ENCODE results near the gene CTNNBL1. TPM values are rescaled to one million over a fixed set of nuclear protein-coding genes. Genes with fewer than 3 reads are reported as not detected.
"Not testable (repeated sequence)": the region's sequence is repeated elsewhere in the genome, so short reads cannot be mapped to it uniquely, and the experiment has no call there.

Gene CTNNBL1
- total RNA-seq, 1 experiment from 2014 or later: 55.4 TPM

- peaks cover 90% of the 10 kb centered on the region for H3K79me2 ChIP-seq (ENCODE audit: insufficient read depth, low read length)
- RAD21 ChIA-PET (ENCODE audit: low non-redundant PET in 1 of 2, low total read pairs in 2 of 2, uncharacterized antibody in 2 of 2, unreplicated experiment in 2 of 2); H3K9me3 ChIP-seq (ENCODE audit: control insufficient read depth in 1 of 2, insufficient read depth in 1 of 2, low read depth in 1 of 2, low read length in 2 of 2); H3K9me2 ChIP-seq (ENCODE audit: insufficient read depth); H3K4me1 ChIP-seq (ENCODE audit: control insufficient read depth in 1 of 2, insufficient read depth in 2 of 2, low read length in 2 of 2); POLR2A ChIA-PET; H3K4me3 ChIP-seq (replicated peaks in 1 of 2; ENCODE audit: low read depth in 1 of 2, low read length in 2 of 2); H3K4me2 ChIP-seq (ENCODE audit: low read length); H3K27ac ChIP-seq (ENCODE audit: low read depth, low read length); H4K20me1 ChIP-seq (ENCODE audit: insufficient read depth); intact Hi-C loops (cut with micrococcal nuclease); CTCF ChIA-PET; H2AFZ ChIP-seq (ENCODE audit: low read depth, low read length, poor library complexity, severe bottlenecking); ATAC-seq; DNase-seq (ENCODE audit: low read depth, low spot score); H3K9ac ChIP-seq (ENCODE audit: low read length); BruUV-seq (replicated peaks); H3K36me3 ChIP-seq (ENCODE audit: control insufficient read depth in 1 of 2, insufficient read depth in 2 of 2, low read length in 2 of 2); H3K27me3 ChIP-seq (ENCODE audit: insufficient read depth, low read length): not testable (repeated sequence)
- peak; percentile 43; the same call in 1 of the 2 replicates for TF ChIP-seq CEBPB (IDR thresholded peaks at IDR 0.05; ENCODE audit: low read depth)
Measured at GRCh38 chr20:37701676-37702075, 7.8 kb downstream of the CTNNBL1 start.

- Histone ChIP-seq H3K4me1 (ENCODE audit: control insufficient read depth in 1 of 2, insufficient read depth in 2 of 2, low read length in 2 of 2) (no peaks in the 10 kb centered on the region), H3K9me2 (ENCODE audit: insufficient read depth) (no peaks in the 10 kb centered on the region), H3K79me2 (ENCODE audit: insufficient read depth, low read length) (peaks cover 93% of the 10 kb centered on the region), H2AFZ (ENCODE audit: low read depth, low read length, poor library complexity, severe bottlenecking) (no peak overlapping the region), H3K27ac (ENCODE audit: low read depth, low read length) (no peak overlapping the region), H3K9me3 (ENCODE audit: control insufficient read depth in 1 of 2, insufficient read depth in 1 of 2, low read depth in 1 of 2, low read length in 2 of 2) (peaks cover 0 to 5% of the 10 kb centered on the region in 2 experiments; a peak in 1 of 4 replicates), H3K4me3 (replicated peaks in 1 of 2; ENCODE audit: low read depth in 1 of 2, low read length in 2 of 2) (no peak overlapping the region), H3K27me3 (ENCODE audit: insufficient read depth, low read length) (no peaks in the 10 kb centered on the region), H3K36me3 (ENCODE audit: control insufficient read depth in 1 of 2, insufficient read depth in 2 of 2, low read length in 2 of 2) (peaks cover 0 to 7% of the 10 kb centered on the region in 2 experiments; a peak in 1 of 4 replicates), H4K20me1 (ENCODE audit: insufficient read depth) (0 out of 2 replicates have a peak, but pooled peaks cover 8% of the 10 kb centered on the region), H3K9ac (ENCODE audit: low read length) (no peak overlapping the region), H3K4me2 (ENCODE audit: low read length) (no peak overlapping the region)
- TF ChIP-seq ZNF274 (IDR thresholded peaks at IDR 0.05; ENCODE audit: low read depth, low read length) (no peak), CEBPB (IDR thresholded peaks at IDR 0.05; ENCODE audit: low read depth) (no peak), SIN3A (IDR thresholded peaks at IDR 0.05; ENCODE audit: low read depth) (no peak), MAX (IDR thresholded peaks at IDR 0.05) (no peak), SRF (IDR thresholded peaks at IDR 0.05; ENCODE audit: low read depth) (no peak), ATF3 (IDR thresholded peaks at IDR 0.05) (no peak), FOSL1 (IDR thresholded peaks at IDR 0.05; ENCODE audit: low read depth) (no peak), TCF7L2 (IDR thresholded peaks at IDR 0.05; ENCODE audit: borderline replicate concordance, extremely low read depth, insufficient read depth, insufficient read length) (no peak), REST (IDR thresholded peaks at IDR 0.05; ENCODE audit: low read depth) (no peak), EZH2phosphoT487 (IDR thresholded peaks at IDR 0.05; ENCODE audit: borderline replicate concordance) (no peak), SP1 (IDR thresholded peaks at IDR 0.05; ENCODE audit: low read depth) (no peak), ELF1 (IDR thresholded peaks at IDR 0.05; ENCODE audit: borderline replicate concordance, low read depth) (no peak), EGR1 (IDR thresholded peaks at IDR 0.05; ENCODE audit: low read depth) (no peak)
- ATAC-seq: no peak
- intact Hi-C loops (cut with micrococcal nuclease): no loop called here
- no peak for DNase-seq (ENCODE audit: low read depth, low spot score)
- ChIA-PET CTCF (no interaction called here), RAD21 (ENCODE audit: low non-redundant PET in 1 of 2, low total read pairs in 2 of 2, uncharacterized antibody in 2 of 2, unreplicated experiment in 2 of 2) (no interaction called here), POLR2A (no interaction called here)
- no TSS peak for BruUV-seq (replicated peaks)
Measured at GRCh38 chr20:37702403-37703034, 8.7 kb downstream of the CTNNBL1 start.

Data from HCT116 (cell line).